Lung (tissue), 12 donors: Measurements from ENCODE around the gene COLGALT1. TPM values are rescaled to one million over a fixed set of nuclear protein-coding genes. Genes with fewer than 3 reads are reported as not detected.

Source experiments
- ATAC-seq: fragments of 200-7000 bp; cut with Tn5 transposase; one replicate; pipeline ENCODE4 v1.9.1; 2020; ENCODE audit warnings: moderate number of reproducible peaks; ENCODE audit not compliant: insufficient read depth, low FRiP score
- DNase-seq, 3 donors: peaks; one replicate each; pipeline ENCODE4 v3.0.0-alpha.2; 2013 to 2017
- H3K27ac ChIP-seq, 2 donors: one replicate each; pipeline ENCODE4 v1.5.1; 2013; ENCODE audit warnings: mild to moderate bottlenecking in 2 of 2, moderate library complexity in 2 of 2, control low read depth in 1 of 2, inconsistent platforms in 1 of 2, low read depth in 1 of 2, low read length in 1 of 2
- H3K27me3 ChIP-seq, 3 donors: one replicate each; pipeline ENCODE4 v1.5.1; 2013; ENCODE audit warnings: low read length in 2 of 3; ENCODE audit not compliant: control insufficient read depth in 3 of 3, insufficient read depth in 3 of 3
- H3K36me3 ChIP-seq, 4 donors: one replicate each; pipeline ENCODE4 v1.5.1; 2013; ENCODE audit warnings: low read length in 4 of 4, mild to moderate bottlenecking in 1 of 4, moderate library complexity in 1 of 4; ENCODE audit not compliant: control insufficient read depth in 4 of 4, insufficient read depth in 4 of 4
- H3K4me1 ChIP-seq, 5 donors: one replicate each; pipeline ENCODE4 v1.5.1; 2013; ENCODE audit warnings: low read length in 5 of 5, mild to moderate bottlenecking in 2 of 5, moderate library complexity in 1 of 5; ENCODE audit not compliant: control insufficient read depth in 5 of 5, insufficient read depth in 5 of 5
- H3K4me3 ChIP-seq: one replicate; pipeline ENCODE4 v1.5.1; 2013; ENCODE audit warnings: mild to moderate bottlenecking, control low read depth, moderate library complexity
- H3K9ac ChIP-seq, 2 donors: one replicate each; pipeline ENCODE4 v1.5.1; 2013; ENCODE audit warnings: low read length in 2 of 2, control low read depth in 1 of 2; ENCODE audit not compliant: insufficient read depth in 1 of 2
- H3K9me3 ChIP-seq, 4 donors: one replicate each; pipeline ENCODE4 v1.5.1; 2013; ENCODE audit warnings: low read length in 3 of 4, mild to moderate bottlenecking in 1 of 4, moderate library complexity in 1 of 4; ENCODE audit not compliant: control insufficient read depth in 4 of 4, insufficient read depth in 3 of 4
- CTCF ChIP-seq: IDR thresholded peaks from 2 replicates; pipeline ENCODE4 v1.5.1; 2012; ENCODE audit warnings: mild to moderate bottlenecking; ENCODE audit errors: control extremely low read depth, extremely low read depth
- WGBS, 2 donors: extraction: QIAGEN DNeasy Blood & Tissue Kit; methylation state at CpG; one replicate each; pipeline ENCODE4 v1.1.7; 2013; 5-methylcytosine and 5-hydroxymethylcytosine counted together
- polyA plus RNA-seq, 2 donors: library from polyadenylated mRNA; stranded (reverse); fragments of 200-250 nt; gene quantifications; one replicate each; pipeline ENCODE4 v1.2.1, GENCODE V29; 2013
- total RNA-seq, 2 donors: library from RNA; depleted of rRNA in 1 of 2; stranded (reverse); fragments of >200 nt in 1 of 2; gene quantifications; one replicate each; pipeline ENCODE4 v1.2.1, GENCODE V29; 2014 to 2021
- donor health status: control.
- donor health status: control.
- donor health status: Bipolar disorder and iron deficiency.
- donor health status: healthy.
- donor health status: DM: yes; HTN: yes; CAD: no.

The COLGALT1 gene
- total and polyA plus RNA-seq, 4 donors, result 39.9 to 129 (median 85.1) TPM

GRCh38 chr19:17620696-17621095 is 65.2 kb downstream of the COLGALT1 start:
- ATAC-seq (no peak), DNase-seq (no peak)
- 97 to 100% methylated on average over 1 of the region's 1 CpG for WGBS, 2 donors
- Histone ChIP-seq H3K9me3 (peaks cover 0 to 10% (median 3%) of the 10 kb centered on the region in 4 donors), H3K4me3 (no peak overlapping the region), H3K27ac (no peak overlapping the region), H3K27me3 (peaks cover 0 to 2% (median 2%) of the 10 kb centered on the region in 3 donors), H3K4me1 (peaks cover 0 to 5% (median 0%) of the 10 kb centered on the region in 5 donors), H3K9ac (no peak overlapping the region), H3K36me3 (no peaks in the 10 kb centered on the region)
- TF ChIP-seq CTCF, result no peak

- Histone ChIP-seq H3K27ac (no peak overlapping the region), H3K9me3 (peaks cover 0 to 10% (median 3%) of the 10 kb centered on the region in 4 donors), H3K9ac (no peak overlapping the region), H3K36me3 (no peaks in the 10 kb centered on the region), H3K4me3 (no peak overlapping the region), H3K27me3 (no peaks in the 10 kb centered on the region), H3K4me1 (peaks cover 0 to 3% (median 0%) of the 10 kb centered on the region in 5 donors)
- no peak for DNase-seq
- TF ChIP-seq CTCF, result no peak
- 90% methylated on average over 25 to 31 of the region's 31 CpGs for WGBS, 2 donors
- no peak for ATAC-seq
Observed at GRCh38 chr19:17623224-17623935, 67.9 kb downstream of the COLGALT1 start.

- Histone ChIP-seq H3K9ac (no peak overlapping the region), H3K9me3 (peaks cover 0 to 10% (median 3%) of the 10 kb centered on the region in 4 donors), H3K4me3 (no peak overlapping the region), H3K4me1 (no peaks in the 10 kb centered on the region), H3K36me3 (no peaks in the 10 kb centered on the region), H3K27me3 (no peaks in the 10 kb centered on the region), H3K27ac (no peak overlapping the region)
- 88 to 89% methylated on average over 16 of the region's 16 CpGs for WGBS, 2 donors
- ATAC-seq, result no peak
- no peak for DNase-seq
- TF ChIP-seq CTCF, result no peak
Observed at GRCh38 chr19:17624314-17624991, 69.0 kb downstream of the COLGALT1 start.
